DOHH2 (cell line): Measurements from ENCODE around the gene WTIP.

Experiments
- EZH2phosphoT487 ChIP-seq: fragments of 200-600 bp; sonication (generic); IDR thresholded peaks from 2 replicates; pipeline ENCODE4 v1.6.1; 2017; ENCODE audit warnings: borderline replicate concordance, mild to moderate bottlenecking, antibody characterized with exemption, low read length, moderate library complexity, mixed read lengths
- TF ChIP-seq, protein P1 (sequence below): fragments of 200-600 bp; sonication (generic); IDR thresholded peaks from one replicate; pipeline ENCODE4 v1.5.1; 2014; ENCODE audit warnings: antibody characterized with exemption, mild to moderate bottlenecking, low read depth, low read length; ENCODE audit not compliant: poor library complexity, severe bottlenecking

GRCh38 chr19:34468409-34468808, 13.1 kb upstream of the WTIP start:
- TF ChIP-seq, protein P1, sequence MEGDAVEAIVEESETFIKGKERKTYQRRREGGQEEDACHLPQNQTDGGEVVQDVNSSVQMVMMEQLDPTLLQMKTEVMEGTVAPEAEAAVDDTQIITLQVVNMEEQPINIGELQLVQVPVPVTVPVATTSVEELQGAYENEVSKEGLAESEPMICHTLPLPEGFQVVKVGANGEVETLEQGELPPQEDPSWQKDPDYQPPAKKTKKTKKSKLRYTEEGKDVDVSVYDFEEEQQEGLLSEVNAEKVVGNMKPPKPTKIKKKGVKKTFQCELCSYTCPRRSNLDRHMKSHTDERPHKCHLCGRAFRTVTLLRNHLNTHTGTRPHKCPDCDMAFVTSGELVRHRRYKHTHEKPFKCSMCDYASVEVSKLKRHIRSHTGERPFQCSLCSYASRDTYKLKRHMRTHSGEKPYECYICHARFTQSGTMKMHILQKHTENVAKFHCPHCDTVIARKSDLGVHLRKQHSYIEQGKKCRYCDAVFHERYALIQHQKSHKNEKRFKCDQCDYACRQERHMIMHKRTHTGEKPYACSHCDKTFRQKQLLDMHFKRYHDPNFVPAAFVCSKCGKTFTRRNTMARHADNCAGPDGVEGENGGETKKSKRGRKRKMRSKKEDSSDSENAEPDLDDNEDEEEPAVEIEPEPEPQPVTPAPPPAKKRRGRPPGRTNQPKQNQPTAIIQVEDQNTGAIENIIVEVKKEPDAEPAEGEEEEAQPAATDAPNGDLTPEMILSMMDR: no peak
- no peak for TF ChIP-seq EZH2phosphoT487
